GF-D8 (cell line): ENCODE measurements around the gene PBX4.
A peak's percentile ranks its signal among the peaks of the same experiment; 100 is the strongest.
"Not testable (repeated sequence)": the region's sequence is repeated elsewhere in the genome, so short reads cannot be mapped to it uniquely, and the experiment has no call there.

Experiments
- DNase-seq: peaks from one replicate; lab custom pipeline; 2025; lab: John Stamatoyannopoulos, UW

The PBX4 gene

DNA sequence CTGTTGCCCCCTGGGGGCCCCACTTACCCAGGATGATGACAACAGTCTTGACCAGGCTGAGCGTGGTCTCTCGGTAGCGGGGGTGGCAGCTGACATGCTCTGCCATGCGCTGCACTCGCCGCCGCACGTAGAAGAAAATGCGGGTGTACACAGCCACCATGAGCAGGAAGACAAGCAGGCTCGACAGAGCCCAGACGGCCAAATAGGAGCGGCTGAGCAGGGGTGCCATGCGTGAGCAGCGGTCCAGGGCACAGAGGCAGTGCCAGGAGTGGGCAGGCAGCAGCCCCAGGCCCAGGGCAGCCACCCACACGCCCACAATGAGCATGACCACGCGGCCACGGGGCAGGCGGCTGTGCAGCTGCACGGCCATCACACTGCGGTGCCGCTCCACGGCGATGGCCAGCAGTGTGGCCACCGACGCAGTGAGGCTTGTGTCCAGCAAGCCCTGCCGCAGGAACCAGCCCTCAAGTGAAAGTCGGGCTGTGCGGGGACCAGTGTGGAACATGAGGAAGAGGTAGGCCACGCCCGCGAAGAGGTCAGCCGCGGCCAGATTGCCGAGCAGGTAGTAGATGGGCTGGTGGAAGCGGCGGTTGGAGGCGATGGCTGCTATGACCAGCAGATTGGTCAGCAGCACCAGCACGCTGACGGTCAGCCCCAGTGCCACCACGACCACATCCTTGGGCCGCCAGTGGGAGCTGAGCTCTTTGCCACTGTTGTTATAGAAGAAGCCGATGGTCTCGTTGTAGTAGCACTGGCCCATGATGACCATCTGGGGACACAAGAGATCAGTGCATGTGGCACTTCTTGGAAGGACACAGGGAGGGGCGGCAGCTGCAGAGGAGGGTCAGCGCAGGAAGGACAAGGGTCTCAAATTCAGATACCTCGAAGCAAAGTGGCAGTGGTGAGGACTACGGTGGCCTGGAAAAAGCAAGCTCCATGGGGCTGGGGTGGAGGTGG lies 8.3 kb upstream of the PBX4 start:
- no peak for DNase-seq

DNA sequence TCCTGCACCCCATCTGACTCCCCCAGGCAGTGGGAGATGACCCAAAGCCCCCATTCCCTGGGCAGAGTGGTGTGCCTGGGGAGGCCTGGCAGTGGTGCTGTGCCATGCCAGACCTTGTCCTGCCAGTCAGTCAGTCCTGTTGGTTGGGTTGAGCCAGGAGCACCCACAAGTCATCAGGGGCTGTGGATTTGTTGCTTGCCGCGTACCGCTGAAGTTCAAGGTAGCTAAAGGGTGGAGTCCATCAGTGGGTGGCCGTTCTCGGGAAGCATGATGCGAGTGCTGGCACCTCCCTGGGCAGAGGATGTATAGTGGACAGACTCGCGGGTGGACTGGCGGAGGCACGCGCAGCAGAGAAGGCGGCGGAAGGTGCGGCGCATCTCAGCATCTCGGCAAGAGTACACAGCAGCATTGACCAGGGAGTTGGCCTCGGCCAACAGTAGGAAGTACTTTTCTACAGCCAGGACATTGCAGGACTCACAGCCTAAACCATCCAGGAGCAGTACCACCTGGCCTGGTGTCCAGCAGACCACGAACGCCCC lies 5.6 kb upstream of the PBX4 start:
- DNase-seq = no peak

- no peak for DNase-seq
Measured at GRCh38 chr19:19623383-19623782, 4.9 kb upstream of the PBX4 start.

GRCh38 chr19:19619849-19620210 lies 1.3 kb upstream of the PBX4 start:
- no peak for DNase-seq

- DNase-seq = no peak
Measured at GRCh38 chr19:19619181-19619848, 828 bp upstream of the PBX4 start.

DNA sequence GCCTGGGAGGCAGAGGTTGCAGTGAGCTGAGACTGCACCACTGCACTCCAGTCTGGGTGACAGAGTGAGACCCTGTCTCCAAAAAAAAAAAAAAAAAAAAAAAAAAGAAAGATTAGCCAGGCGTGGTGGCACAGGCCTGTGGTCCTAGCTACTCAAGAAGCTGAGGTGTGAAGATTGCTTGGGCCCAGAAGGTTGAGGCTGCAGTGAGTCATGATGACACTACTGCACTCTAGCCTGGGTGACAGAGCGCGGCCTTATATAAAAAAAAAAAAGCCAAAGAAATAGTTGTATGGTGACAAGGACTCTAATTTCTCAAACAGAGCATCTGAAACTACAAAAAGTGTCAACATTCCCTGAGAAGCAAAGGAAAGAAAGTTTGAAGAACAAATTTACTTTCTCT lies 3.4 kb downstream of the PBX4 start:
- no peak for DNase-seq

- DNase-seq = no peak
Measured at GRCh38 chr19:19613506-19613905, 5.0 kb downstream of the PBX4 start.

- no peak for DNase-seq
Measured at GRCh38 chr19:19610376-19611202, 7.9 kb downstream of the PBX4 start.

- DNase-seq = not testable (repeated sequence)
Measured at GRCh38 chr19:19606686-19607085, 11.8 kb downstream of the PBX4 start.

GRCh38 chr19:19606021-19606420 lies 12.5 kb downstream of the PBX4 start:
- no peak for DNase-seq

DNA sequence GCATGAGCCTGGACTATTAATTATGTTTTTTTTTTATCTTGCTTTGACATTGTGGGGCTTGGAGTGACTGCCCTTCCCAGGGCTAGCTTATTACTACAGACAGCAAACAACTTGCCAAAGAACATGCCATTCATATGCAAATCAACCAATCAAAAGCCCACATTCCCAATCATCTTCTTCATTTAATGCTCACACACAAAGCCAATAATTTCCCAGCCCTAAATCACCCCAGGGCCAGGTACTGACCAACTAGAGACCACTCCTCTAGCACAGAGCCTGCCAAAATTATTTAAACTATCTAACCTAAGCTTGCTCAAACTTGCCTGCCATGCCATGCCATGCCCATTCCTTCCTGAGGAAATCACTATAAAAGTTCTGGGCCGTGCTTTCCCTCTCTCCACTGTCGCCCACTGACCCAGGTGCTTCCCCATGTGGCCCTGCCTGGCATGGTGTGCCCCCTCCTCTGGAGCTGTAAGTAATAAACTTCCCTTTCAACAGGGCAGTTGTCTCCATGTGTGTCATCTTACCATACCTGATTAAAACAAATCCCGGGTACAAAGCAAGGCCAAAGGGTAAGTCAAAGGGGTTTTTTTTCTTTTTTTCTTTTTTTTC lies 15.7 kb downstream of the PBX4 start:
- no peak for DNase-seq

- no peak for DNase-seq
Measured at GRCh38 chr19:19602136-19602712, 16.3 kb downstream of the PBX4 start.

GRCh38 chr19:19600793-19601330 lies 17.6 kb downstream of the PBX4 start:
- no peak for DNase-seq

GRCh38 chr19:19598728-19599451 lies 19.6 kb downstream of the PBX4 start:
- DNase-seq = not testable (repeated sequence)

- no peak for DNase-seq
Measured at GRCh38 chr19:19597809-19598306, 20.6 kb downstream of the PBX4 start.

DNA sequence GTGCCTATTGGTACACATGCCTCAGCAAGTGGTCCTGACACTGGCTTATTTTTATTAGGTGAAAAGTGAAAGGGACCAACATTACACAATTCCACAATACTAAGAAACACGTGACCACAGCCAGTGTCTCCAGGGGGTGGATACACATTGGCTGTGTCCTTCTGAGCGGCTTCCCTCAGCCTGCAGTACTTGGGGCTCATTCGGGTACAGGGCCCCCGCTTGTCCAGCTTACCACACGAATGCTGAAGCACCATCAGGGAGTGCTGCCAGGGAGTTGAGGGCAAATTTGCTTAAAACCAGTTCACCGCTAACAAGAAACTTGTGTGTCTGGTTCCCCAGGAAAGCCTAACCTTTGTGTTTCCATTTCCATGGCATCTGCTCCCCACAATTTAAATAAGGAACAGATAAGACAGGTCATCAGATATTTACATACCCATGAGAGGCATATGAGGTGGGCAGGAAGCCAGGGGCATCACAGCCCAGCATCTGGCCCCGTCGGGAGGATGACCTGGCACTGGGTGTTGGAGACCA lies 23.3 kb downstream of the PBX4 start:
- DNase-seq = no peak

- no peak for DNase-seq
Measured at GRCh38 chr19:19594381-19594780, 24.1 kb downstream of the PBX4 start.

GRCh38 chr19:19592690-19593089 lies 25.8 kb downstream of the PBX4 start:
- DNase-seq = no peak

GRCh38 chr19:19591133-19591825 lies 27.2 kb downstream of the PBX4 start:
- peak; percentile 12 for DNase-seq
